ENCODE measurements around the gene KLF2. TPM values are rescaled to one million over a fixed set of nuclear protein-coding genes. Genes with fewer than 3 reads are reported as not detected.
A peak's percentile ranks its signal among the peaks of the same experiment; 100 is the strongest.

The KLF2 gene
- total RNA-seq, 1 donor from 2014 or later, result under 0.01 TPM

DNA sequence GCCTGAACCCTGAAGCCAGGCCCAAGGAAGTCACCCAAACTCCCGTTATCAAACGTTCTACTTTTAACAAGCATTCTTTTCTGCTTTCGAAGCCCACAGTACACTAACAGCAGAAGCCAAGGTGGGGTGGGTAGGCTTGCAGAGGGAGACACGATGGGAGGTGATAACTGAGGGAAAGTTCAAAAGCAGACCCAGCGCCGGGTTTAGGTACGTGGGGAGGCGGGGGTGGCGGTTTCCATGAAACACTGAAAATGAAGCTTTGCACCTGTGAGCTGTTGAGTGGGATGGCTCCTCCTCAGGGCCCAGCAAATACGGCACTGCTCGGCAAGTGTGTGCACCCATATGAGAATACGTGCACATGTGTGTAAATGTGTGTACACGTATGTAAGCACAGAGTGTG is 49.8 kb downstream of the KLF2 start:
- TF ChIP-seq, protein P1, sequence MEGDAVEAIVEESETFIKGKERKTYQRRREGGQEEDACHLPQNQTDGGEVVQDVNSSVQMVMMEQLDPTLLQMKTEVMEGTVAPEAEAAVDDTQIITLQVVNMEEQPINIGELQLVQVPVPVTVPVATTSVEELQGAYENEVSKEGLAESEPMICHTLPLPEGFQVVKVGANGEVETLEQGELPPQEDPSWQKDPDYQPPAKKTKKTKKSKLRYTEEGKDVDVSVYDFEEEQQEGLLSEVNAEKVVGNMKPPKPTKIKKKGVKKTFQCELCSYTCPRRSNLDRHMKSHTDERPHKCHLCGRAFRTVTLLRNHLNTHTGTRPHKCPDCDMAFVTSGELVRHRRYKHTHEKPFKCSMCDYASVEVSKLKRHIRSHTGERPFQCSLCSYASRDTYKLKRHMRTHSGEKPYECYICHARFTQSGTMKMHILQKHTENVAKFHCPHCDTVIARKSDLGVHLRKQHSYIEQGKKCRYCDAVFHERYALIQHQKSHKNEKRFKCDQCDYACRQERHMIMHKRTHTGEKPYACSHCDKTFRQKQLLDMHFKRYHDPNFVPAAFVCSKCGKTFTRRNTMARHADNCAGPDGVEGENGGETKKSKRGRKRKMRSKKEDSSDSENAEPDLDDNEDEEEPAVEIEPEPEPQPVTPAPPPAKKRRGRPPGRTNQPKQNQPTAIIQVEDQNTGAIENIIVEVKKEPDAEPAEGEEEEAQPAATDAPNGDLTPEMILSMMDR (IDR thresholded peaks at IDR 0.05; ENCODE audit: insufficient read depth, low read length, severe bottlenecking), result no peak
- H3K36me3 ChIP-seq (ENCODE audit: control insufficient read depth, insufficient read depth, low read length), result peaks cover 7% of the 10 kb centered on the region
- no peak overlapping the region for H3K4me3 ChIP-seq (ENCODE audit: low read depth, low read length)
- H3K27me3 ChIP-seq (ENCODE audit: control insufficient read depth, insufficient read depth, low read length), result peaks cover 4% of the 10 kb centered on the region
- no peak for FAIRE-seq
- no peak for DNase-seq (ENCODE audit: low read depth)

DNA sequence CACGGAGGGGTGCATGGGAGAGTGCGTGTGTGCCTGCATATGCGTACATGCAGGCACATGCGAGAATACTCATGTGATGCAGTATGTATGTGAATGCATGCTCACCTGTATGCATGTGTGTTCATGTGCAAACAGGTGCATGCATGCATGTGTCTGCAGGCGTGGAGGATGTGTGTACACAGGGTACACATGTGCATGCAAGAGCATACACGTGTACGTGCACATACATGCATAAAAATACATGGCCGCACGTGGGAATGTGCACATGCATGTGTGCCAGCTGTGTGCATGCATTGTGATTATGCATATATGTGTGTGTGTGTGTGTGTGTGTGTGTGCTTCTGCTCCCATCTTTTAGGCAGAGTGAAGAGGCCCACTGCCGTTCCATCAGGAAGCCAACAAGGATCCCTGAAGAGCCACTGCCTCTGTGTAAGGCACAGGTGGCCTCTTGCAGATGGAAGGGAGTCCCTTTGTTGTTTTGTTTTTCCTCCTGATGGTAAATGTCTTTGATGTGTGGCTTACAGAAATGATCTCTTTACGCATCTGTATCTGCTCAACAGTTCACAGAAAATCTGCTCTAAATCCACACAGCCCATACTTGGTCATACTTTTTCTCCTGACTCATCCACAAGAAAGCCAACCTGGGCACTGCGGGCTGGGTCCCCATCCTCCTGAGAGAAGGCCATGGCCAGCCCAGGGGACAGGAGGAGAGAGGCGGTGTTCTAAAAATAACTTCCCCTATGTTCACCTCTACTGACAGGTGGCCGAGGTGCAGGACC is 50.7 kb downstream of the KLF2 start:
- no peak for DNase-seq (ENCODE audit: low read depth)
- TF ChIP-seq, protein P1 (IDR thresholded peaks at IDR 0.05; ENCODE audit: insufficient read depth, low read length, severe bottlenecking), result no peak
- H3K27me3 ChIP-seq (ENCODE audit: control insufficient read depth, insufficient read depth, low read length), result no peaks in the 10 kb centered on the region
- peaks cover 7% of the 10 kb centered on the region for H3K36me3 ChIP-seq (ENCODE audit: control insufficient read depth, insufficient read depth, low read length)
- FAIRE-seq, result no peak
- no peak overlapping the region for H3K4me3 ChIP-seq (ENCODE audit: low read depth, low read length)

DNA sequence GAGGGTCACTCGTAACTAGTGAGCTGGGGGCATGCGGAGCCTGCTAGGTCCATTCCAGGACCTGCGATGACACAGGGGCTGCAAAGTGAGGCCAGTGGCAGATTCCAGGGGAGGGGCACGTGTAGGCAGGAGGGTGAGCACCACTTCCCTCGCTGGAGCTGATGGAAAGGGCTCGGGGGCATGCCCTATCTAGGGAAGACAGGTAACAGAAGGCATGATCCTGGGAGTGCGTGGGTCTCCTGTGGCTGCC is 51.2 kb downstream of the KLF2 start:
- DNase-seq (ENCODE audit: low read depth), result no peak
- TF ChIP-seq, protein P1 (IDR thresholded peaks at IDR 0.05; ENCODE audit: insufficient read depth, low read length, severe bottlenecking), result no peak
- no peak for FAIRE-seq
- Histone ChIP-seq H3K27me3 (ENCODE audit: control insufficient read depth, insufficient read depth, low read length) (no peaks in the 10 kb centered on the region), H3K4me3 (ENCODE audit: low read depth, low read length) (no peak overlapping the region), H3K36me3 (ENCODE audit: control insufficient read depth, insufficient read depth, low read length) (peaks cover 7% of the 10 kb centered on the region)

DNA sequence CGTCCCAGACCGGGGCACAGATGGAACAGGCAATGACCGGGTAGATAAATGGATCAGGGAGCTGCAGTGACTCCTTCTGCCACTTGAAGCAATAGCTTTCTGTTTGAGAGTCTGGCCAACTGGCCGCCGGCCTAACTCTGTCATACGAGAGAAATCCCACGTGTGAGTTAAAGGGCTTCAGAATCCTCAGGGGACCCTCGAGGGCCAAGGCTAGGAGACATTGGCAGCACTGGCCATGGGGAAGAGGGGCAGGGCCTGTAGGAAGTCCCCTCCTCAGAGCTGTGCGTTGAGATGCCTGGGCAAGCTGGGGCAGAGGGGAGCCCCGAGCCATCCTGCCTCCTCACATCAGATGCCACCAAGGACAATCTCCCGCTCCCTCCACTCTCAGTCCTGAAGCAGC is 51.6 kb downstream of the KLF2 start:
- TF ChIP-seq, protein P1 (IDR thresholded peaks at IDR 0.05; ENCODE audit: insufficient read depth, low read length, severe bottlenecking), result no peak
- DNase-seq (ENCODE audit: low read depth) (no peak), FAIRE-seq (no peak)
- Histone ChIP-seq H3K27me3 (ENCODE audit: control insufficient read depth, insufficient read depth, low read length) (no peaks in the 10 kb centered on the region), H3K4me3 (ENCODE audit: low read depth, low read length) (no peak overlapping the region), H3K36me3 (ENCODE audit: control insufficient read depth, insufficient read depth, low read length) (peaks cover 7% of the 10 kb centered on the region)

DNA sequence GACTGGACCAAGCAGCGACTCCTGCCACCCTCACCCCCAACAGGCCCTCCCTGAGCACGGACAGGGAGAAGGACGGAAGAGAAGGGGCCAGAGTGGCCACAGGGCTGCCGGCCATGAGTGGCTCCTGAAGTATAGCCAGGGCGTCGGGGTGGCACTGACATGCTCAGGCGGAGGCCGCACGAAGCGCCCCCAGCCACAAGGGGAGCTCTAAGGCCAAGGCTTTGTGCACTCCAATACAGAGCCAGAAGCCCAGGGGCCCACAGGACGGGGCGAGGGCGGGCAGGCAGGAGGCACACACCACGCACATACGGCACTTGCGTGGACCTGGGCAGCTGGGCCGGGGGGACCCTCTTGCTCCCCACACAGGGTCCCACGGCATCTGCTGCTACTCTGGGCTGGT is 52.0 kb downstream of the KLF2 start:
- H3K4me3 ChIP-seq (ENCODE audit: low read depth, low read length), result no peak overlapping the region
- TF ChIP-seq, protein P1 (IDR thresholded peaks at IDR 0.05; ENCODE audit: insufficient read depth, low read length, severe bottlenecking), result peak; percentile 41
- no peaks in the 10 kb centered on the region for H3K27me3 ChIP-seq (ENCODE audit: control insufficient read depth, insufficient read depth, low read length)
- peaks cover 8% of the 10 kb centered on the region for H3K36me3 ChIP-seq (ENCODE audit: control insufficient read depth, insufficient read depth, low read length)
- no peak for DNase-seq (ENCODE audit: low read depth)
- no peak for FAIRE-seq

DNA sequence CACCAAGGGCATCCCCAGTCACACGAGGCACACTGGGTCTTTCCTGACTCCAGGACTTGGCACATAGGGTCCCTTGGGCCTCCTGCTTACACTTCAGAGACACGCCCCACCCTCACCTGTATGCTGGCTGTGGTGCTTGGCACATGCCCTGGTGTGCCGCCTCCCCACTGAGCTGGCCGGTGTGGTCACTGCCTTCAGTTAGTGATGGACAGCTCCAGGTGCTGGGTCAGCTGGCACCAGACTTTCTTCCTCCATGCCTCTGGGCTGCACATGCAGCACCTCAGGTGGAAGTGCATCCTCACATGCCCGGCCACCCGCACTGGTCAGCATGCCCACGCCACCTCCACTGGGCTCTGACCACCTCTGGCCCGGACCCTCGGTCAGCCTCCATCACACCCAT is 52.9 kb downstream of the KLF2 start:
- Histone ChIP-seq H3K36me3 (ENCODE audit: control insufficient read depth, insufficient read depth, low read length) (peaks cover 11% of the 10 kb centered on the region), H3K27me3 (ENCODE audit: control insufficient read depth, insufficient read depth, low read length) (no peaks in the 10 kb centered on the region), H3K4me3 (ENCODE audit: low read depth, low read length) (no peak overlapping the region)
- TF ChIP-seq, protein P1 (IDR thresholded peaks at IDR 0.05; ENCODE audit: insufficient read depth, low read length, severe bottlenecking), result no peak
- no peak for FAIRE-seq
- DNase-seq (ENCODE audit: low read depth), result no peak

Data from bronchial epithelial cell (primary cell).